ENCODE data around the gene MRTO4. TPM values are rescaled to one million over a fixed set of nuclear protein-coding genes. Genes with fewer than 3 reads are reported as not detected.
A peak's percentile ranks its signal among the peaks of the same experiment; 100 is the strongest.
"Not testable (repeated sequence)": the region's sequence is repeated elsewhere in the genome, so short reads cannot be mapped to it uniquely, and the experiment has no call there.

The MRTO4 gene
- total and polyA plus RNA-seq, 9 of the 15 experiments (the other 6 are each of a cell fraction or from before 2014, with no cell fraction given), result 62.0 to 173 (median 146) TPM

GRCh38 chr1:19288324-19289241 lies 37.0 kb downstream of the MRTO4 start, which contains the start of gene AKR7A3:
Gene AKR7A3 (minus strand): TSS chr1:19288770. CDS start chr1:19288709, 61 bp downstream.
- FAIRE-seq; H3K9ac ChIP-seq (ENCODE audit: insufficient read depth in 1 of 2, low read depth in 2 of 2, low read length in 2 of 2); H3K27ac ChIP-seq (ENCODE audit: extremely low read depth, low read depth, low read length); H3K4me2 ChIP-seq (ENCODE audit: insufficient read depth, low read length); BruUV-seq (replicated peaks); H4K20me1 ChIP-seq (replicated peaks; ENCODE audit: control insufficient read depth, insufficient read depth, low read length); H3K36me3 ChIP-seq (ENCODE audit: control insufficient read depth, insufficient read depth, low read length); H3K4me3 ChIP-seq; CTCF ChIA-PET (ENCODE audit: low intra/inter-chr PET ratio); ATAC-seq; in situ Hi-C loops (cut with MboI); H3K4me1 ChIP-seq (replicated peaks in 1 of 2; ENCODE audit: control insufficient read depth in 2 of 2, insufficient read depth in 2 of 2, low read length in 2 of 2); H3K79me2 ChIP-seq (ENCODE audit: control insufficient read depth, insufficient read depth, low read length); H3K9me1 ChIP-seq (ENCODE audit: control insufficient read depth, insufficient read depth, low read length); DNase-seq (ENCODE audit: extremely low read depth in 1 of 4, low spot score in 3 of 4); H3K9me3 ChIP-seq (replicated peaks; ENCODE audit: control insufficient read depth, insufficient read depth, low read depth, low read length); intact Hi-C loops (cut with micrococcal nuclease); H3K27me3 ChIP-seq (ENCODE audit: control insufficient read depth in 2 of 2, insufficient read depth in 2 of 2, low read length in 2 of 2); H2AFZ ChIP-seq (ENCODE audit: low read depth, low read length): not testable (repeated sequence)
- POLR2A ChIA-PET, result interaction anchor here (1.2 kb wide), 1 partner anchor 11 kb away, joined by 4 read pairs; no protein-coding TSS in a partner anchor
- 0 out of 2 replicates have a peak, but pooled peaks have one; percentile 6 for TF ChIP-seq POLR2G (IDR thresholded peaks at IDR 0.05; ENCODE audit: low read depth, low read length)
- 84% methylated on average over 45 of the region's 82 CpGs for WGBS (ENCODE audit: insufficient coverage, low coverage, missing lambda C conversion rate)

GRCh38 chr1:19289244-19289643 lies 37.6 kb downstream of the MRTO4 start:
- no peaks in the 10 kb centered on the region for H3K9me3 ChIP-seq (replicated peaks; ENCODE audit: control insufficient read depth, insufficient read depth, low read depth, low read length)
- no peak overlapping the region for H2AFZ ChIP-seq (ENCODE audit: low read depth, low read length)
- intact Hi-C loops (cut with micrococcal nuclease) (no loop called here), in situ Hi-C loops (cut with MboI) (no loop called here)
- no peak overlapping the region for H3K9ac ChIP-seq (ENCODE audit: insufficient read depth in 1 of 2, low read depth in 2 of 2, low read length in 2 of 2)
- ATAC-seq, result no peak
- ChIA-PET POLR2A (no interaction called here), CTCF (ENCODE audit: low intra/inter-chr PET ratio) (no interaction called here)
- no peaks in the 10 kb centered on the region for H3K9me1 ChIP-seq (ENCODE audit: control insufficient read depth, insufficient read depth, low read length)
- WGBS (ENCODE audit: insufficient coverage, low coverage, missing lambda C conversion rate), result 47% methylated on average over 2 of the region's 2 CpGs
- H3K79me2 ChIP-seq (ENCODE audit: control insufficient read depth, insufficient read depth, low read length), result no peaks in the 10 kb centered on the region
- H3K4me1 ChIP-seq (replicated peaks in 1 of 2; ENCODE audit: control insufficient read depth in 2 of 2, insufficient read depth in 2 of 2, low read length in 2 of 2), result peaks cover 0 to 5% of the 10 kb centered on the region in 2 experiments; a peak in 1 of 5 replicates
- H3K4me2 ChIP-seq (ENCODE audit: insufficient read depth, low read length), result no peak overlapping the region
- no peak for FAIRE-seq
- H3K27me3 ChIP-seq (ENCODE audit: control insufficient read depth in 2 of 2, insufficient read depth in 2 of 2, low read length in 2 of 2), result no peaks in the 10 kb centered on the region
- BruUV-seq (replicated peaks), result no TSS peak
- TF ChIP-seq HIVEP1 (CRISPR knock-in tag; IDR thresholded peaks at IDR 0.05) (no peak), PKNOX1 (IDR thresholded peaks at IDR 0.05) (no peak), DNMT1 (IDR thresholded peaks at IDR 0.05) (no peak), MCM3 (IDR thresholded peaks at IDR 0.05) (no peak), DLX4 (CRISPR knock-in tag; IDR thresholded peaks at IDR 0.05) (no peak), ZBTB26 (CRISPR knock-in tag; IDR thresholded peaks at IDR 0.05) (no peak)
- H3K4me3 ChIP-seq, result no peak overlapping the region
- no peaks in the 10 kb centered on the region for H3K36me3 ChIP-seq (ENCODE audit: control insufficient read depth, insufficient read depth, low read length)
- DNase-seq (ENCODE audit: extremely low read depth in 1 of 4, low spot score in 3 of 4), result no peak
- no peak overlapping the region for H3K27ac ChIP-seq (ENCODE audit: extremely low read depth, low read depth, low read length)
- no peaks in the 10 kb centered on the region for H4K20me1 ChIP-seq (replicated peaks; ENCODE audit: control insufficient read depth, insufficient read depth, low read length)

All from K562 (cell line).